Subcutaneous abdominal adipose tissue (tissue), 5 donors: ENCODE results near the gene TNPO3.
A peak's percentile ranks its signal among the peaks of the same experiment; 100 is the strongest.

ENCODE experiments used
- H3K27ac ChIP-seq: one replicate; pipeline ENCODE4 v1.7.0; 2013; ENCODE audit warnings: low read depth, mild to moderate bottlenecking, inconsistent platforms, low read length, moderate library complexity
- H3K27me3 ChIP-seq, 5 donors: one replicate each; pipeline ENCODE4 v1.7.0; 2013; ENCODE audit warnings: low read length in 5 of 5, inconsistent platforms in 1 of 5; ENCODE audit not compliant: control insufficient read depth in 5 of 5, insufficient read depth in 4 of 5
- H3K36me3 ChIP-seq, 5 donors: one replicate each; pipeline ENCODE4 v1.7.0; 2013; ENCODE audit warnings: low read length in 5 of 5; ENCODE audit not compliant: control insufficient read depth in 5 of 5, insufficient read depth in 5 of 5
- H3K4me1 ChIP-seq, 5 donors: one replicate each; pipeline ENCODE4 v1.7.0; 2013; ENCODE audit warnings: low read length in 5 of 5, mild to moderate bottlenecking in 3 of 5, moderate library complexity in 1 of 5; ENCODE audit not compliant: control insufficient read depth in 5 of 5, insufficient read depth in 5 of 5
- H3K4me3 ChIP-seq, 5 donors: one replicate each; pipeline ENCODE4 v1.7.0; 2013; ENCODE audit warnings: low read length in 5 of 5, low read depth in 1 of 5
- H3K9ac ChIP-seq, 5 donors: one replicate each; pipeline ENCODE4 v1.7.0; 2013; ENCODE audit warnings: low read length in 5 of 5, mild to moderate bottlenecking in 4 of 5, moderate library complexity in 3 of 5
- H3K9me3 ChIP-seq, 5 donors: one replicate each; pipeline ENCODE4 v1.7.0; 2013; ENCODE audit warnings: low read length in 5 of 5; ENCODE audit not compliant: control insufficient read depth in 5 of 5
- donor health status: healthy.
- donor health status: healthy.
- donor health status: healthy.
- donor health status: healthy.
- donor health status: healthy.

TNPO3 gene

DNA sequence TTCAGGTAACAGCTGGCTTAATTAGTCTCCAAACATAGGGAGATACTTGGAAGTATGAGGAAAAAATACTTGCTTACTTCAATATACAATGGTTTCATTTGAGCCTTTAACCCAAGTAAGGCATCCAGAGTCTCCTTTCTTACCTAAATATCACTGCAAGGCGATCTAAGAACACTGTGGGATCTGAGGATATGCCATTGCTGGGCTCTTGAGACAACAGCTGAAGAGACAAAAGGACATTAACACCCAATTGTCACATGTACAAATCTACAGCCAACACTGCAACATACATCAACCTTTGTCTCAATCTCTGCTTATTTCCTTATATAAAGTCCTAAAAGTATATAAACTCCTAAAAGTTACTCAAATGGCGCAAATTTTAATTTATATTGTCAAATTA is 72.8 kb downstream of the TNPO3 start:
- H3K36me3 ChIP-seq, result peaks cover 57 to 94% (median 71%) of the 10 kb centered on the region in 5 donors
- no peak overlapping the region for H3K9ac ChIP-seq

DNA sequence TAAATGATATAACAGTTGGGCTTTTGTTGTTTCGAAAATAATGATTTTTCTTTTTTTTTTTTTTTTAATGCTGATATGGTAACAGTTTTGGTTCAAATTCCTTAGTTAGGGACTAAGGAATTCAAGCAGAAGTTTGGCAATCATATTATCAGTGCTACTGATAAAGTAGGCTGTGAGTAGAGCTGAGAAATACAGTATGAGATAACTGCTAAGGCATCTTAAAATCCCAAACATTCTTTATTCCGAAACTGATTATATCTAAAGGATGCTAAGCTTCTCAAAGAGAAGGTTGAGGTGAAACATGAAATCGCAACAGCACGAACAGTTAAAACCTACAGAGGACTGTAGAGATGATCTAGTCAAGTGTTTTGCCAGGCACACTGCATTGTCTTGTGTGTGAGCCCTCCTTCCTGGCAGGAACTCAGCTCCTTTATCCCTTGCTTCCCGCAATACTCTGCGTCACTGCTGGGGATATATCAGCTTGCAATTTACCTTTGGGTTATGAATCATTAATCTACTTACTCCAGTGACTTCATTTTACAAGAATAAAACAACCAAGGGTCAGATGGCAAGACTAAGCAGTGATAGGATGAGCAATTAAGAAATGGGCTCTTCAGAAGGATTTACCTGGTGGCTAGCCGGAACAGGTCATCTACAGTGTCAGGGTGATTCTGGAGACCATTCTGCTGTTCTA is 80.5 kb downstream of the TNPO3 start:
- H3K27me3 ChIP-seq, result no peaks in the 10 kb centered on the region
- H3K36me3 ChIP-seq, result peaks cover 60 to 92% (median 81%) of the 10 kb centered on the region in 5 donors
- H3K27ac ChIP-seq, result no peak overlapping the region
- no peak overlapping the region for H3K9ac ChIP-seq
- H3K9me3 ChIP-seq, result no peaks in the 10 kb centered on the region
- H3K4me3 ChIP-seq, result no peak overlapping the region
- no peaks in the 10 kb centered on the region for H3K4me1 ChIP-seq

More for the DNA sequence above, 72.8 kb downstream of the TNPO3 start:
- Histone ChIP-seq H3K4me3 (no peak overlapping the region), H3K27me3 (no peaks in the 10 kb centered on the region), H3K9me3 (no peaks in the 10 kb centered on the region), H3K4me1 (no peaks in the 10 kb centered on the region), H3K27ac (no peak overlapping the region)

DNA sequence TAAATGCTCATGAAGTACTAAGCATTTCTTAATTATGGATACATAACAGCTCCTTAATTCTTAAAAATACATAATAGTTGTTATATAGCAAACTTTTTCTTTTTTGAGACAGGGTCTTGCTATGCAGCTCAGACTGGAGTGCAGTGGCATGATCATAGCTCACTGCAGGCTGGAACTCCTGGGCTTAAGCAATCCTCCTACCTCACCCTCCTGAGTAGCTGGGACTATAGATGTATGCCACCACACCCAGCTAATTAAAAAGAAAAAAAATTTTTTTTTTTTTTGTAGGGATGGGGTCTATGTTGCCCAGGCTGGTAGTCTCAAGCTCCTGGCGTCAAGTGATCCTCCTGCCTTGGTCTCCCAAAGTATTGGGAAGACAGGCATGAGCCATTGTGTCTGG is 86.3 kb downstream of the TNPO3 start:
- Histone ChIP-seq H3K36me3 (peaks cover 58 to 79% (median 72%) of the 10 kb centered on the region in 5 donors), H3K27me3 (no peaks in the 10 kb centered on the region), H3K27ac (no peak overlapping the region), H3K4me1 (peaks cover 0 to 3% (median 2%) of the 10 kb centered on the region in 5 donors), H3K9ac (no peak overlapping the region), H3K4me3 (no peak overlapping the region), H3K9me3 (no peaks in the 10 kb centered on the region)

DNA sequence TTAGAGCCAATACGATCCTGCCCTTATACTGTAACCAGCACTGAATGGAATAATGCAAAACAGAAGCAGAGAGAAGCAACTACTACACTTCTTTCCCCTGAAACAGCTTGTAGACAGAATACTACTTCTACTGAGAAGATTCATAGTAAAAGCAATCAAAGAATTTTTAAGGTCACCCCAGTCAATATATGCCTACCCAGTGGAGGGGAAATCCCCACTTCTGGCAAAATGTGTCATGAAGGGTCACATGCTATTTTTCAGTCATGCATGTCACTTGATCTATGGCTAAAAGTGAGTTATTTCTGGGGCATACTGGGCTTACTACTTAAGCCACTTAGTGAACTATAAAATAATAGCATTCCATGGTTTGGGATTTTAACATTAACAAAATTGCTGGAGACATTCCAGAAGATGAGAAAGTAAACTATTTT is 91.6 kb downstream of the TNPO3 start:
- peaks cover 49 to 70% (median 58%) of the 10 kb centered on the region in 5 donors for H3K36me3 ChIP-seq

GRCh38 chr7:128962899-128963298 is 92.0 kb downstream of the TNPO3 start:
- Histone ChIP-seq H3K36me3 (peaks cover 49 to 71% (median 58%) of the 10 kb centered on the region in 5 donors), H3K9ac (no peak overlapping the region), H3K4me3 (no peak overlapping the region), H3K9me3 (no peaks in the 10 kb centered on the region), H3K4me1 (peaks cover 0 to 11% (median 8%) of the 10 kb centered on the region in 5 donors), H3K27me3 (no peaks in the 10 kb centered on the region), H3K27ac (peak overlapping the region; percentile 31)

More for the DNA sequence above, 91.6 kb downstream of the TNPO3 start:
- Histone ChIP-seq H3K27me3 (no peaks in the 10 kb centered on the region), H3K4me1 (peaks cover 0 to 11% (median 8%) of the 10 kb centered on the region in 5 donors), H3K9ac (no peak overlapping the region), H3K9me3 (no peaks in the 10 kb centered on the region), H3K4me3 (no peak overlapping the region), H3K27ac (peak overlapping the region; percentile 31)

GRCh38 chr7:128961030-128961659 is 93.8 kb downstream of the TNPO3 start:
- H3K9ac ChIP-seq, result no peak overlapping the region
- no peak overlapping the region for H3K4me3 ChIP-seq
- H3K27ac ChIP-seq, result no peak overlapping the region
- H3K4me1 ChIP-seq, result peaks cover 0 to 11% (median 8%) of the 10 kb centered on the region in 5 donors
- no peaks in the 10 kb centered on the region for H3K9me3 ChIP-seq
- no peaks in the 10 kb centered on the region for H3K27me3 ChIP-seq
- peaks cover 46 to 71% (median 56%) of the 10 kb centered on the region in 5 donors for H3K36me3 ChIP-seq

DNA sequence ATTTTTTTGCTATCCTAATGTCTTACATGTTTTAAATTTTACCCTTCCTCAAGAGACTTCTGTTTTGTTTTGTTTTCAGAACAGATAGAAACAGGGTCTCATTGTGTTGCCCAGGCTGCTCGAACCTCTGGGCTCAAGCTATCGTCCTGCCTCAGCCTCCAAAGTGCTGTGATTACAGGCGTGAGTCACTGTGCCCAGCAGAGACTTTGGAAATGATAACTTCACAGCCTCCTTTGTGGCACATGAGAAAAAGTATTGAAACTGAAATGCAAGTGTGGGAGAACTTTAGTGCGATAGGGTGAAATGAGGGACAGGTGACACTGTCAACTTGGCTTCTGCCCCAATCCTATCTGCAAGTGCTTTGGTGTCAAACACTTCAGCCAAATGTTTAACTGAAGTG is 95.6 kb downstream of the TNPO3 start:
- H3K4me1 ChIP-seq, result peaks cover 0 to 11% (median 8%) of the 10 kb centered on the region in 5 donors
- H3K27me3 ChIP-seq, result no peaks in the 10 kb centered on the region
- no peak overlapping the region for H3K4me3 ChIP-seq
- no peaks in the 10 kb centered on the region for H3K9me3 ChIP-seq
- H3K9ac ChIP-seq, result no peak overlapping the region
- peaks cover 40 to 71% (median 58%) of the 10 kb centered on the region in 5 donors for H3K36me3 ChIP-seq
- no peak overlapping the region for H3K27ac ChIP-seq

- H3K27ac ChIP-seq, result no peak overlapping the region
- no peaks in the 10 kb centered on the region for H3K27me3 ChIP-seq
- no peaks in the 10 kb centered on the region for H3K9me3 ChIP-seq
- peaks cover 38 to 80% (median 71%) of the 10 kb centered on the region in 5 donors for H3K36me3 ChIP-seq
- H3K4me3 ChIP-seq, result no peak overlapping the region
- no peaks in the 10 kb centered on the region for H3K4me1 ChIP-seq
- no peak overlapping the region for H3K9ac ChIP-seq
Observed at GRCh38 chr7:128955981-128956380, 98.9 kb downstream of the TNPO3 start.

DNA sequence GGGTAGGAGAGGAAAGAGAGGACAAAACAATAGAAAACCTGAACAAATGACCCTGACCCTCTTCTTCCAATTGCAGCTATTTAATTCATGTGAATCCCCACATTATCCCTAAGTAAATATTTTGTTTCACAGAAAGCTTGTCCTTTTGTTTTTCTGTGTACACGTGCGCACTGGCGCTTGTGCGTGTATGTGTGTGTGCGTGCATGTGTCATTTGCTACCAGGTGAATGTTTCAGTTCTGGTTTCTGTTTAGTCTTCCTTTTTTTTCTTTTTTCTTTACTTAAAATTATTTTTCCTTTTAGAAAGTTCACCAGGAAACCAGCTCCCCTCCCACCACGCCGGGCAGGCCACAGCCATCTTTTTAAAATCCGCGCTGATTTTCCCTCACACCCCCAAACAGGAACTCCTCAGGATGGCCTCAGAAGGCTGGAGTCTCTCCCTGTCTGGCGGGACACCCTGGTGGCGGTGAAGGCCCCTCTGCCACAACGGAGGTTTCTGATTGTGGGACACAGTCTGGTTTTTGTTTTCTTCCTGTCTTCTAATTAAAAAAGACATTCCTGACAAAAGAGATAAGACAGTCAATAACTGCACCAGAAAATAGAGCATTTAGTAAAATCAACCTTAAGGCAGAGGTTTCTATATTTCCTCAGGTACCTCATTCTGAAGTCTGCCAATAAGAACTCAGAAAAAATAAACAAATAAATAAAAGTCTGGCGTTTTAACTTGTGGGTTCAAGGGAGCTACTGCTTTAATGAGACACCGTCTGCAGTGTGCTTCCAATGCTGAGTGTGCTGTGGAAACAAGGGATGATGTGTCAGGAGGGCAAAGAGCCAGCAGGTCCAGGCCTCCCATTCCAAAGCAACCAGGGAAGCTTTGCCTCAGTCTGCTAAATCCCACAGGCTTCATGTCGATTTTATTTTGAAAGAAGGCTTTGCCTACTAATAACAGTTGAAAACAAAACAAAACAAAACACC is 99.8 kb downstream of the TNPO3 start:
- no peak overlapping the region for H3K27ac ChIP-seq
- H3K4me1 ChIP-seq, result no peaks in the 10 kb centered on the region
- no peak overlapping the region for H3K4me3 ChIP-seq
- H3K9me3 ChIP-seq, result no peaks in the 10 kb centered on the region
- peaks cover 39 to 77% (median 70%) of the 10 kb centered on the region in 5 donors for H3K36me3 ChIP-seq
- H3K9ac ChIP-seq, result no peak overlapping the region
- no peaks in the 10 kb centered on the region for H3K27me3 ChIP-seq
